Neural crest cell (in vitro differentiated cells): Measurements from ENCODE around the gene ATP11A. TPM values are rescaled to one million over a fixed set of nuclear protein-coding genes. Genes with fewer than 3 reads are reported as not detected.
"Not testable (repeated sequence)": the region's sequence is repeated elsewhere in the genome, so short reads cannot be mapped to it uniquely, and the experiment has no call there.

Source experiments
- DNase-seq: peaks from one replicate; pipeline ENCODE4 v3.0.0; 2021; ENCODE audit warnings: low read depth, mixed read lengths, low spot score
- H3K27ac Mint-ChIP-seq: one replicate; pipeline ENCODE4 v1.8.0; 2021; ENCODE audit warnings: mild to moderate bottlenecking, mixed read lengths; ENCODE audit not compliant: unreplicated experiment
- H3K27me3 Mint-ChIP-seq: 2 replicates; pipeline ENCODE4 v1.8.0; 2021; ENCODE audit warnings: low read depth, mild to moderate bottlenecking, mixed read lengths
- H3K36me3 Mint-ChIP-seq: 2 replicates; pipeline ENCODE4 v1.8.0; 2021; ENCODE audit warnings: low read depth, mild to moderate bottlenecking, mixed read lengths
- H3K4me1 Mint-ChIP-seq: 2 replicates; pipeline ENCODE4 v1.8.0; 2021; ENCODE audit warnings: mixed read lengths
- H3K4me3 Mint-ChIP-seq: one replicate; pipeline ENCODE4 v1.8.0; 2021; ENCODE audit warnings: mild to moderate bottlenecking, mixed read lengths
- H3K9me3 Mint-ChIP-seq: 2 replicates; pipeline ENCODE4 v1.8.0; 2021; ENCODE audit warnings: mixed read lengths
- CTCF ChIP-seq: fragments of 200-600 bp; sonication (generic); conservative IDR thresholded peaks from 2 replicates; pipeline ENCODE4 v1.5.0; 2021; ENCODE audit warnings: antibody characterized with exemption, mild to moderate bottlenecking
- total RNA-seq: library from RNA; stranded (reverse); gene quantifications from 2 replicates; pipeline ENCODE4 v1.2.1, GENCODE V29; 2021

The ATP11A gene
- total RNA-seq, 1 donor from 2014 or later, result 97.4 TPM

- no peak overlapping the region for H3K4me3 Mint-ChIP-seq
- DNase-seq, result no peak
- H3K27me3 Mint-ChIP-seq, result no peaks in the 10 kb centered on the region
- no peak overlapping the region for H3K27ac Mint-ChIP-seq
- no peak for TF ChIP-seq CTCF
- H3K4me1 Mint-ChIP-seq, result peaks cover 27% of the 10 kb centered on the region
- H3K9me3 Mint-ChIP-seq, result no peaks in the 10 kb centered on the region
- H3K36me3 Mint-ChIP-seq, result peaks cover 29% of the 10 kb centered on the region
Observed at GRCh38 chr13:112785483-112785856, 95.6 kb downstream of the ATP11A start.

- not testable (repeated sequence) for DNase-seq, H3K27me3 Mint-ChIP-seq, H3K27ac Mint-ChIP-seq, H3K4me3 Mint-ChIP-seq, H3K9me3 Mint-ChIP-seq
- Mint-ChIP-seq H3K4me1 (peaks cover 17% of the 10 kb centered on the region), H3K36me3 (peaks cover 29% of the 10 kb centered on the region)
Observed at GRCh38 chr13:112786810-112787209, 97.0 kb downstream of the ATP11A start.

- Mint-ChIP-seq H3K9me3 (no peaks in the 10 kb centered on the region), H3K4me3 (no peak overlapping the region), H3K27me3 (no peaks in the 10 kb centered on the region), H3K36me3 (peaks cover 33% of the 10 kb centered on the region), H3K4me1 (no peaks in the 10 kb centered on the region), H3K27ac (no peak overlapping the region)
- DNase-seq, result no peak
- TF ChIP-seq CTCF, result no peak
Observed at GRCh38 chr13:112790735-112791641, 101.2 kb downstream of the ATP11A start.

GRCh38 chr13:112791663-112792440 is 102.0 kb downstream of the ATP11A start:
- Mint-ChIP-seq H3K27me3 (no peaks in the 10 kb centered on the region), H3K36me3 (peaks cover 37% of the 10 kb centered on the region), H3K27ac (peak overlapping the region; percentile 35), H3K9me3 (no peaks in the 10 kb centered on the region), H3K4me1 (no peaks in the 10 kb centered on the region), H3K4me3 (no peak overlapping the region)
- no peak for TF ChIP-seq CTCF
- no peak for DNase-seq

GRCh38 chr13:112792511-112792910 is 102.7 kb downstream of the ATP11A start:
- Mint-ChIP-seq H3K4me1 (no peaks in the 10 kb centered on the region), H3K27ac (no peak overlapping the region), H3K27me3 (no peaks in the 10 kb centered on the region), H3K4me3 (no peak overlapping the region), H3K36me3 (peaks cover 39% of the 10 kb centered on the region), H3K9me3 (no peaks in the 10 kb centered on the region)
- TF ChIP-seq CTCF, result no peak
- no peak for DNase-seq
